Prostate gland (tissue), 2 donors: ENCODE measurements around the gene CNGA2.

Source experiments
- POLR2A ChIP-seq: fragments of 450-650 bp; IDR thresholded peaks from one replicate; pipeline ENCODE4 v1.6.1; 2016; ENCODE audit warnings: antibody characterized with exemption, mild to moderate bottlenecking
- TF ChIP-seq, protein P1 (sequence below), 4 experiments: fragments of 200-600 bp in 2 of 4; fragments of 450-650 bp in 2 of 4; sonication (generic) in 2 of 4; IDR thresholded peaks; 1 replicate in 3 of 4; 2 replicates in 1 of 4; pipeline ENCODE4 v1.5.1; 2016 to 2019; ENCODE audit warnings: antibody characterized with exemption in 4 of 4, mild to moderate bottlenecking in 2 of 4, moderate library complexity in 2 of 4

DNA sequence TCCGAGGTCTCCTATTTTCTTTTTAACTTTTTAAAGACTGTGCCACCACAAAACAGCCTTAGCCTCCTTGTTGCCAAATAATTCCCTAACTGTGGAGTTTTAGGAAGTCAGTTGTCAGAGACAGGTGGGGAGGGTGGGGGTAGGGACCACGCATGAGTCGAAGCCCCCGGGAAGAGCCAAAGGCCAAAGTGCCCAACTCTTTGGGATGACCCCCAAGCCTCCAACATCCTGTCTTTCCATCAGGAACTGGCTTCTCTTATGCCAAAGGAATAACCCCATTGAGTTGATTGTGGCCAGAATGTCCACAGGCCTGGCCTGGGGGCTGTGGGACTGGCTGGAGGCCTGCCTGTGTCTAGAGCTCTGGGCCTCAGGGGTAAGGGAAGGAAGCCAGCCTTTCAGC lies 33.5 kb upstream of the CNGA2 start:
- TF ChIP-seq, protein P1, sequence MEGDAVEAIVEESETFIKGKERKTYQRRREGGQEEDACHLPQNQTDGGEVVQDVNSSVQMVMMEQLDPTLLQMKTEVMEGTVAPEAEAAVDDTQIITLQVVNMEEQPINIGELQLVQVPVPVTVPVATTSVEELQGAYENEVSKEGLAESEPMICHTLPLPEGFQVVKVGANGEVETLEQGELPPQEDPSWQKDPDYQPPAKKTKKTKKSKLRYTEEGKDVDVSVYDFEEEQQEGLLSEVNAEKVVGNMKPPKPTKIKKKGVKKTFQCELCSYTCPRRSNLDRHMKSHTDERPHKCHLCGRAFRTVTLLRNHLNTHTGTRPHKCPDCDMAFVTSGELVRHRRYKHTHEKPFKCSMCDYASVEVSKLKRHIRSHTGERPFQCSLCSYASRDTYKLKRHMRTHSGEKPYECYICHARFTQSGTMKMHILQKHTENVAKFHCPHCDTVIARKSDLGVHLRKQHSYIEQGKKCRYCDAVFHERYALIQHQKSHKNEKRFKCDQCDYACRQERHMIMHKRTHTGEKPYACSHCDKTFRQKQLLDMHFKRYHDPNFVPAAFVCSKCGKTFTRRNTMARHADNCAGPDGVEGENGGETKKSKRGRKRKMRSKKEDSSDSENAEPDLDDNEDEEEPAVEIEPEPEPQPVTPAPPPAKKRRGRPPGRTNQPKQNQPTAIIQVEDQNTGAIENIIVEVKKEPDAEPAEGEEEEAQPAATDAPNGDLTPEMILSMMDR (IDR thresholded peaks at IDR 0.05) = no peak
- TF ChIP-seq POLR2A = no peak
